CD8-positive, alpha-beta memory T cell (primary cell): ENCODE results near the gene SLC17A7. TPM values are rescaled to one million over a fixed set of nuclear protein-coding genes. Genes with fewer than 3 reads are reported as not detected.

Experiments used
- CTCF ChIA-PET: fragments of 350-600 bp; sonication (Branson Sonifier 250); formaldehyde crosslinking; loops from one replicate; lab custom pipeline; 2021; ENCODE audit warnings: antibody characterized with exemption; lab: Charles Lee
- POLR2A ChIA-PET: fragments of 350-600 bp; sonication (Branson Sonifier 250); formaldehyde crosslinking; loops from one replicate; lab custom pipeline; 2021; ENCODE audit warnings: antibody characterized with exemption; lab: Charles Lee
- DNase-seq, 5 donors: peaks; one replicate each; pipeline versions ENCODE4 v3.0.0 to v3.0.0-alpha.2; 2020 to 2022; ENCODE audit warnings: mixed read lengths in 1 of 5
- H3K27ac ChIP-seq: one replicate; pipeline ENCODE4 v1.7.0; 2013; ENCODE audit warnings: low read depth, mild to moderate bottlenecking, low read length, moderate library complexity
- H3K27me3 ChIP-seq: 2 replicates; pipeline ENCODE4 v1.7.0; 2013; ENCODE audit warnings: low read length, mild to moderate bottlenecking; ENCODE audit not compliant: insufficient read depth, poor library complexity, severe bottlenecking
- H3K36me3 ChIP-seq: 2 replicates; pipeline ENCODE4 v1.7.0; 2013; ENCODE audit warnings: mild to moderate bottlenecking, low read length, moderate library complexity; ENCODE audit not compliant: insufficient read depth
- H3K4me1 ChIP-seq: 2 replicates; pipeline ENCODE4 v1.7.0; 2013; ENCODE audit warnings: mild to moderate bottlenecking, low read length, moderate library complexity; ENCODE audit not compliant: insufficient read depth
- H3K4me3 ChIP-seq: 2 replicates; pipeline ENCODE4 v1.7.0; 2013; ENCODE audit warnings: mild to moderate bottlenecking, low read length
- H3K9me3 ChIP-seq: 2 replicates; pipeline ENCODE4 v1.7.0; 2013; ENCODE audit warnings: mild to moderate bottlenecking, low read length
- H3K27ac Mint-ChIP-seq, 8 donors: one replicate each; pipeline ENCODE4 v1.8.0; 2020 to 2021; ENCODE audit warnings: mixed read lengths in 8 of 8, mild to moderate bottlenecking in 6 of 8, inconsistent platforms in 3 of 8, moderate library complexity in 3 of 8
- H3K27me3 Mint-ChIP-seq, 2 donors: one replicate each; pipeline ENCODE4 v1.8.0; 2020 to 2021; ENCODE audit warnings: mixed read lengths in 2 of 2, mild to moderate bottlenecking in 1 of 2, moderate library complexity in 1 of 2
- H3K36me3 Mint-ChIP-seq, 3 donors: one replicate each; pipeline ENCODE4 v1.8.0; 2020 to 2021; ENCODE audit warnings: mixed read lengths in 3 of 3, inconsistent platforms in 1 of 3, mild to moderate bottlenecking in 1 of 3
- H3K4me1 Mint-ChIP-seq, 3 donors: one replicate each; pipeline ENCODE4 v1.8.0; 2020 to 2021; ENCODE audit warnings: mixed read lengths in 3 of 3, inconsistent platforms in 1 of 3, mild to moderate bottlenecking in 1 of 3
- H3K4me3 Mint-ChIP-seq, 7 donors: one replicate each; pipeline ENCODE4 v1.8.0; 2020 to 2021; ENCODE audit warnings: mixed read lengths in 7 of 7, mild to moderate bottlenecking in 6 of 7, moderate library complexity in 4 of 7, inconsistent platforms in 2 of 7
- H3K9me3 Mint-ChIP-seq, 5 donors: one replicate each; pipeline ENCODE4 v1.8.0; 2020 to 2022; ENCODE audit warnings: mixed read lengths in 5 of 5, mild to moderate bottlenecking in 3 of 5, moderate library complexity in 2 of 5, inconsistent platforms in 1 of 5
- polyA plus RNA-seq: library from polyadenylated mRNA; unstranded; fragments of 300-500 nt; fragmentation: Illumina TruSeq; gene quantifications from one replicate; pipeline ENCODE4 v1.2.3, GENCODE V29; 2021
- total RNA-seq, 2 experiments: library from RNA; stranded (reverse); gene quantifications; one replicate each; pipeline ENCODE4 v1.2.3, GENCODE V29; 2021

SLC17A7 gene
- total and polyA plus RNA-seq, 3 experiments from 2014 or later, result 0.07 to 0.09 TPM; not detected in 1

DNA sequence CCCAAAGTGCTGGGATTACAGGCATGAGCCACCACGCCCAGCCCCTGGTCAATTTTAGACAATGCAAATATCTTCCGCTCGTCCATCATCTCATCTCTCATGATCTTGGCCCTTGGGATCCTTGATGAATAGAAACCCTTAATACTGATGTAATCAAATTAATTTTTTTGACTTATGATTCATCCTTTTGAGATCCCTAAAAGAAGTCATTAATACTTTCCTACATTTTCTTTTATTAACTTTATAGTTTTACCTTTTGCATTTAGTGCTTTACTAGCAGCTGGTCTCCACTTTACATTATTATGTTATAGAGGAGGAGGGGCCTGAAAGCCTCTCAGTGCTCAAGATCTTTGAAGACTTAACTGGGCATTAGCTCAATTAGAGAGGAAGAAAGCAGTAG lies 60.9 kb downstream of the SLC17A7 start:
- no peaks in the 10 kb centered on the region for H3K36me3 ChIP-seq
- H3K4me1 ChIP-seq, result no peaks in the 10 kb centered on the region
- peaks cover 0 to 12% (median 0%) of the 10 kb centered on the region in 3 donors for H3K36me3 Mint-ChIP-seq
- peaks cover 3% of the 10 kb centered on the region for H3K27me3 ChIP-seq
- peaks cover 8 to 15% (median 11%) of the 10 kb centered on the region in 5 donors for H3K9me3 Mint-ChIP-seq
- POLR2A ChIA-PET, result no interaction called here
- CTCF ChIA-PET, result interaction anchor here (1.0 kb wide), 1 partner anchor 11 kb away, joined by 6 read pairs; no protein-coding TSS in a partner anchor
- H3K27me3 Mint-ChIP-seq, result peaks cover 16 to 33% of the 10 kb centered on the region in 2 donors
- H3K4me1 Mint-ChIP-seq, result no peaks in the 10 kb centered on the region
- no peaks in the 10 kb centered on the region for H3K9me3 ChIP-seq
- no peak overlapping the region for H3K27ac Mint-ChIP-seq
- H3K4me3 ChIP-seq, result no peak overlapping the region
- H3K27ac ChIP-seq, result no peak overlapping the region
- H3K4me3 Mint-ChIP-seq, result no peak overlapping the region
- DNase-seq, result no peak

Other genes starting within 250 kb of the SLC17A7 start
- gene SLC6A16, start 116.3 kb downstream of the SLC17A7 start, total RNA-seq, result 1 to 10 TPM; 1.1 to 1.2 TPM
- 1.7 TPM for gene SLC6A16, start 116.3 kb downstream of the SLC17A7 start, polyA plus RNA-seq
- gene CD37, start 106.1 kb downstream of the SLC17A7 start, total RNA-seq, result 100 to 1,000 TPM; 116 to 127 TPM
- gene CD37, start 106.1 kb downstream of the SLC17A7 start, polyA plus RNA-seq, result 188 TPM
- not detected for gene TEAD2, start 79.1 kb downstream of the SLC17A7 start, total RNA-seq
- not detected for gene TEAD2, start 79.1 kb downstream of the SLC17A7 start, polyA plus RNA-seq
- not detected for gene DKKL1, start 77.7 kb downstream of the SLC17A7 start, total RNA-seq
- gene DKKL1, start 77.7 kb downstream of the SLC17A7 start, polyA plus RNA-seq, result not detected
- under 1 TPM in 1 of 2 experiments, not detected in 1; 0.31 TPM for gene KASH5, start 53.3 kb downstream of the SLC17A7 start, total RNA-seq
- not detected for gene KASH5, start 53.3 kb downstream of the SLC17A7 start, polyA plus RNA-seq
- not detected for gene PTH2, start 18.1 kb downstream of the SLC17A7 start, total RNA-seq
- gene PTH2, start 18.1 kb downstream of the SLC17A7 start, polyA plus RNA-seq, result not detected
- gene GFY, start 16.1 kb downstream of the SLC17A7 start, total RNA-seq, result not detected
- gene GFY, start 16.1 kb downstream of the SLC17A7 start, polyA plus RNA-seq, result not detected
- 100 to 1,000 TPM; 132 to 138 TPM for gene PIH1D1, start 10.3 kb upstream of the SLC17A7 start, total RNA-seq
- gene PIH1D1, start 10.3 kb upstream of the SLC17A7 start, polyA plus RNA-seq, result 81.8 TPM
- gene ALDH16A1, start 11.7 kb upstream of the SLC17A7 start, total RNA-seq, result 10 to 100 TPM; 46.7 to 51.8 TPM
- 32.5 TPM for gene ALDH16A1, start 11.7 kb upstream of the SLC17A7 start, polyA plus RNA-seq
- 10 to 100 TPM; 63.9 to 71.5 TPM for gene FLT3LG, start 32.7 kb upstream of the SLC17A7 start, total RNA-seq
- 148 TPM for gene FLT3LG, start 32.7 kb upstream of the SLC17A7 start, polyA plus RNA-seq
- gene RPL13A, start 46.1 kb upstream of the SLC17A7 start, total RNA-seq, result 1,000 to 10,000 TPM; 3,865 to 3,912 TPM
- 2,679 TPM for gene RPL13A, start 46.1 kb upstream of the SLC17A7 start, polyA plus RNA-seq
- 1,000 to 10,000 TPM; 2,863 to 2,871 TPM for gene RPS11, start 54.9 kb upstream of the SLC17A7 start, total RNA-seq
- 1,959 TPM for gene RPS11, start 54.9 kb upstream of the SLC17A7 start, polyA plus RNA-seq
- gene FCGRT, start 71.1 kb upstream of the SLC17A7 start, total RNA-seq, result 10 to 100 TPM; 16.2 to 16.3 TPM
- 52.4 TPM for gene FCGRT, start 71.1 kb upstream of the SLC17A7 start, polyA plus RNA-seq
- 1 to 10 TPM; 1.4 to 1.7 TPM for gene RCN3, start 86.5 kb upstream of the SLC17A7 start, total RNA-seq
- 2.1 TPM for gene RCN3, start 86.5 kb upstream of the SLC17A7 start, polyA plus RNA-seq
- 10 to 100 TPM; 62.5 to 64.3 TPM for gene NOSIP, start 139.0 kb upstream of the SLC17A7 start, total RNA-seq
- gene NOSIP, start 139.0 kb upstream of the SLC17A7 start, polyA plus RNA-seq, result 414 TPM
- gene PRRG2, start 139.8 kb upstream of the SLC17A7 start, total RNA-seq, result 1 to 10 TPM; 1.2 TPM
- gene PRRG2, start 139.8 kb upstream of the SLC17A7 start, polyA plus RNA-seq, result 0.24 TPM
- 10 to 100 TPM; 25.9 to 27.5 TPM for gene PRR12, start 149.7 kb upstream of the SLC17A7 start, total RNA-seq
- 0.81 TPM for gene PRR12, start 149.7 kb upstream of the SLC17A7 start, polyA plus RNA-seq
- 1 to 10 TPM; 5.3 to 5.8 TPM for gene RRAS, start 198.6 kb upstream of the SLC17A7 start, total RNA-seq
- 16.0 TPM for gene RRAS, start 198.6 kb upstream of the SLC17A7 start, polyA plus RNA-seq
- gene SCAF1, start 200.7 kb upstream of the SLC17A7 start, total RNA-seq, result 10 to 100 TPM; 79.2 to 79.7 TPM
- gene SCAF1, start 200.7 kb upstream of the SLC17A7 start, polyA plus RNA-seq, result 3.2 TPM
- gene IRF3, start 224.3 kb upstream of the SLC17A7 start, total RNA-seq, result 100 to 1,000 TPM; 118 to 127 TPM
- gene IRF3, start 224.3 kb upstream of the SLC17A7 start, polyA plus RNA-seq, result 81.7 TPM
- 10 to 100 TPM; 68.2 to 70.9 TPM for gene BCL2L12, start 224.4 kb upstream of the SLC17A7 start, total RNA-seq
- gene BCL2L12, start 224.4 kb upstream of the SLC17A7 start, polyA plus RNA-seq, result 18.9 TPM
- 100 to 1,000 TPM; 529 to 537 TPM for gene PRMT1, start 235.7 kb upstream of the SLC17A7 start, total RNA-seq
- 135 TPM for gene PRMT1, start 235.7 kb upstream of the SLC17A7 start, polyA plus RNA-seq
- gene ADM5, start 248.1 kb upstream of the SLC17A7 start, total RNA-seq, result 1 to 10 TPM; 6.9 to 7.2 TPM
- gene ADM5, start 248.1 kb upstream of the SLC17A7 start, polyA plus RNA-seq, result 0.91 TPM
- gene CPT1C, start 249.6 kb upstream of the SLC17A7 start, total RNA-seq, result under 1 TPM; 0.66 to 0.84 TPM
- gene CPT1C, start 249.6 kb upstream of the SLC17A7 start, polyA plus RNA-seq, result not detected